B cell (primary cell): ENCODE data around the gene ELF1. TPM values are rescaled to one million over a fixed set of nuclear protein-coding genes. Genes with fewer than 3 reads are reported as not detected.
"Not testable (repeated sequence)": the region's sequence is repeated elsewhere in the genome, so short reads cannot be mapped to it uniquely, and the experiment has no call there.

Source experiments
- ATAC-seq: fragments of 200-7000 bp; cut with Tn5 transposase; one replicate; pipeline ENCODE4 v1.10.0; 2021; ENCODE audit warnings: low read depth, mild to moderate bottlenecking, moderate number of reproducible peaks, moderate library complexity
- CTCF ChIA-PET: fragments of 350-600 bp; sonication (Branson Sonifier 250); formaldehyde crosslinking; loops from one replicate; lab custom pipeline; 2021; ENCODE audit warnings: antibody characterized with exemption, inconsistent platforms; lab: Charles Lee
- POLR2A ChIA-PET: fragments of 350-600 bp; sonication (Branson Sonifier 250); formaldehyde crosslinking; loops from one replicate; lab custom pipeline; 2021; ENCODE audit warnings: antibody characterized with exemption; lab: Charles Lee
- DNase-seq: peaks from one replicate; pipeline ENCODE4 v3.0.0; 2013
- H2AFZ ChIP-seq: 2 replicates; pipeline ENCODE4 v1.6.1; 2012; ENCODE audit warnings: mild to moderate bottlenecking, low read depth, low read length; ENCODE audit not compliant: insufficient read depth, poor library complexity, severe bottlenecking
- H3K27ac ChIP-seq, 2 donors: 1 replicate in 1 of 2; 2 replicates in 1 of 2; pipeline ENCODE4 v1.5.1; 2012 to 2013; ENCODE audit warnings: low read length in 2 of 2, mild to moderate bottlenecking in 2 of 2, moderate library complexity in 1 of 2
- H3K27me3 ChIP-seq, 4 experiments: fragments of 200-600 bp in 1 of 4; sonication (generic) in 1 of 4; replicated peaks in 1 of 4; 1 replicate in 2 of 4; 2 replicates in 2 of 4; pipeline versions ENCODE4 v1.6.1 to v1.7.0; 2013 to 2016; ENCODE audit warnings: low read length in 3 of 4, mild to moderate bottlenecking in 2 of 4, mixed read lengths in 1 of 4, moderate library complexity in 1 of 4; ENCODE audit not compliant: insufficient read depth in 4 of 4, control insufficient read depth in 3 of 4; ENCODE audit errors: control extremely low read depth in 1 of 4
- H3K36me3 ChIP-seq, 2 experiments: replicated peaks in 1 of 2; 1 replicate in 1 of 2; 2 replicates in 1 of 2; pipeline versions ENCODE4 v1.6.1 to v1.7.1; 2013; ENCODE audit warnings: low read length in 1 of 2; ENCODE audit not compliant: insufficient read depth in 2 of 2, control insufficient read depth in 1 of 2; ENCODE audit errors: control extremely low read depth in 1 of 2, extremely low read depth in 1 of 2
- H3K4me1 ChIP-seq, 2 donors: fragments of 200-600 bp in 1 of 2; sonication (generic) in 1 of 2; 1 replicate in 1 of 2; 2 replicates in 1 of 2; pipeline versions ENCODE4 v1.5.1 to v1.6.1; 2013 to 2017; ENCODE audit warnings: low read length in 2 of 2; ENCODE audit not compliant: control insufficient read depth in 2 of 2, insufficient read depth in 2 of 2
- H3K4me2 ChIP-seq: replicated peaks from 2 replicates; pipeline ENCODE3; 2012; ENCODE audit warnings: mild to moderate bottlenecking, low read depth, low read length; ENCODE audit not compliant: poor library complexity, severe bottlenecking
- H3K4me3 ChIP-seq, 5 experiments: fragments of 200-600 bp in 1 of 5; sonication (generic) in 1 of 5; 1 replicate in 3 of 5; 2 replicates in 2 of 5; pipeline versions ENCODE4 v1.5.1 to v1.7.0; 2011 to 2016; ENCODE audit warnings: low read length in 4 of 5, mild to moderate bottlenecking in 4 of 5, low read depth in 2 of 5, control low read depth in 1 of 5, moderate library complexity in 1 of 5; ENCODE audit not compliant: insufficient read depth in 1 of 5; ENCODE audit errors: control extremely low read depth in 1 of 5, extremely low read depth in 1 of 5
- H3K79me2 ChIP-seq: fragments of 200-600 bp; sonication (generic); one replicate; pipeline ENCODE4 v1.6.0; 2016; ENCODE audit warnings: low read length; ENCODE audit not compliant: control insufficient read depth, insufficient read depth
- H3K9ac ChIP-seq: fragments of 200-600 bp; sonication (generic); 2 replicates; pipeline ENCODE4 v1.6.1; 2017; ENCODE audit warnings: mild to moderate bottlenecking, low read length, moderate library complexity
- H3K9me3 ChIP-seq, 3 donors: one replicate each; pipeline versions ENCODE4 v1.6.1 to v1.7.1; 2013; ENCODE audit warnings: low read length in 2 of 3; ENCODE audit not compliant: control insufficient read depth in 2 of 3, insufficient read depth in 1 of 3; ENCODE audit errors: control extremely low read depth in 1 of 3
- H4K20me1 ChIP-seq: 2 replicates; pipeline ENCODE4 v1.6.0; 2012; ENCODE audit warnings: mild to moderate bottlenecking, low read length; ENCODE audit not compliant: insufficient read depth, control insufficient read depth, poor library complexity, severe bottlenecking
- H3K27ac Mint-ChIP-seq: one replicate; pipeline ENCODE4 v1.8.0; 2021; ENCODE audit warnings: mixed read lengths
- H3K27me3 Mint-ChIP-seq: one replicate; pipeline ENCODE4 v1.8.0; 2021; ENCODE audit warnings: mixed read lengths
- H3K4me1 Mint-ChIP-seq: one replicate; pipeline ENCODE4 v1.8.0; 2021; ENCODE audit warnings: mixed read lengths
- H3K4me3 Mint-ChIP-seq: one replicate; pipeline ENCODE4 v1.8.0; 2021; ENCODE audit warnings: mixed read lengths
- H3K9me3 Mint-ChIP-seq: one replicate; pipeline ENCODE4 v1.8.0; 2022; ENCODE audit warnings: mixed read lengths; ENCODE audit not compliant: insufficient read depth
- CTCF ChIP-seq: fragments of 200-600 bp; IDR thresholded peaks from one replicate; pipeline ENCODE4 v1.8.0; 2022; ENCODE audit warnings: antibody characterized with exemption, mild to moderate bottlenecking
- EZH2 ChIP-seq: IDR thresholded peaks from 2 replicates; pipeline ENCODE4 v1.6.1; 2012; ENCODE audit warnings: borderline replicate concordance, low read depth, mild to moderate bottlenecking, moderate library complexity, low read length; ENCODE audit not compliant: insufficient read depth, poor library complexity, severe bottlenecking
- WGBS: methylation state at CpG from one replicate; pipeline ENCODE4 v1.1.5; 2013; ENCODE audit warnings: missing lambda C conversion rate; ENCODE audit not compliant: insufficient coverage; 5-methylcytosine and 5-hydroxymethylcytosine counted together
- intact Hi-C: fragments of 100-400 bp; cut with micrococcal nuclease; formaldehyde crosslinking; loops from one replicate; pipeline ENCODE4 v1.10.0; 2022
- polyA plus RNA-seq: library from polyadenylated mRNA; depleted of rRNA; stranded (reverse); fragments of >200 nt; gene quantifications from 2 replicates; pipeline ENCODE4 v1.2.3, GENCODE V29; 2012
- total RNA-seq, 2 donors: library from RNA; stranded (reverse); fragments of 120-200 nt in 1 of 2; gene quantifications; 1 replicate in 1 of 2; 2 replicates in 1 of 2; pipeline versions ENCODE4 v1.2.3 to v1.2.4, GENCODE V29; 2013 to 2022

ELF1 gene
- total and polyA plus RNA-seq, 2 donors (not counting 1 experiment from before 2014, with no cell fraction given), result 62.0 to 186 TPM

GRCh38 chr13:40916207-40916998 lies 102.7 kb downstream of the ELF1 start:
- Histone ChIP-seq H3K9me3 (no peaks in the 10 kb centered on the region), H3K4me1 (peaks cover 9 to 13% of the 10 kb centered on the region in 2 donors), H3K9ac (no peak overlapping the region), H3K27ac (no peak overlapping the region), H3K27me3 (no peaks in the 10 kb centered on the region), H3K36me3 (peaks cover 0 to 2% of the 10 kb centered on the region in 2 experiments), H3K4me3 (no peak overlapping the region), H3K79me2 (peaks cover 57% of the 10 kb centered on the region), H4K20me1 (no peaks in the 10 kb centered on the region), H2AFZ (no peak overlapping the region), H3K4me2 (no peak overlapping the region)
- H3K27me3 Mint-ChIP-seq, result no peaks in the 10 kb centered on the region
- H3K4me1 Mint-ChIP-seq, result peaks cover 30% of the 10 kb centered on the region
- no peak for DNase-seq
- CTCF ChIA-PET, result no interaction called here
- no peaks in the 10 kb centered on the region for H3K9me3 Mint-ChIP-seq
- H3K27ac Mint-ChIP-seq, result no peak overlapping the region
- POLR2A ChIA-PET, result no interaction called here
- no peak overlapping the region for H3K4me3 Mint-ChIP-seq
- intact Hi-C loops, result no loop called here
- 72% methylated on average over 4 of the region's 6 CpGs for WGBS
- ATAC-seq, result no peak
- TF ChIP-seq EZH2 (no peak), CTCF (no peak)

GRCh38 chr13:40914863-40915262 lies 104.3 kb downstream of the ELF1 start:
- H3K27me3 Mint-ChIP-seq, intact Hi-C loops, H3K9ac ChIP-seq, ATAC-seq, H3K9me3 ChIP-seq, H2AFZ ChIP-seq, H3K4me1 ChIP-seq, H3K27ac Mint-ChIP-seq, H4K20me1 ChIP-seq, H3K4me2 ChIP-seq, H3K4me3 ChIP-seq, H3K27me3 ChIP-seq, H3K27ac ChIP-seq, DNase-seq, CTCF ChIA-PET, H3K36me3 ChIP-seq, POLR2A ChIA-PET, H3K9me3 Mint-ChIP-seq, H3K4me3 Mint-ChIP-seq: not testable (repeated sequence)
- H3K4me1 Mint-ChIP-seq, result peaks cover 18% of the 10 kb centered on the region
- peaks cover 48% of the 10 kb centered on the region for H3K79me2 ChIP-seq
